ENCODE measurements around the gene LRRC23. TPM values are rescaled to one million over a fixed set of nuclear protein-coding genes. Genes with fewer than 3 reads are reported as not detected.
A peak's percentile ranks its signal among the peaks of the same experiment; 100 is the strongest.

LRRC23 gene
- total and polyA plus RNA-seq, 9 of the 15 experiments (the other 6 are each of a cell fraction or from before 2014, with no cell fraction given) = 2.2 to 7.0 (median 3.0) TPM

DNA sequence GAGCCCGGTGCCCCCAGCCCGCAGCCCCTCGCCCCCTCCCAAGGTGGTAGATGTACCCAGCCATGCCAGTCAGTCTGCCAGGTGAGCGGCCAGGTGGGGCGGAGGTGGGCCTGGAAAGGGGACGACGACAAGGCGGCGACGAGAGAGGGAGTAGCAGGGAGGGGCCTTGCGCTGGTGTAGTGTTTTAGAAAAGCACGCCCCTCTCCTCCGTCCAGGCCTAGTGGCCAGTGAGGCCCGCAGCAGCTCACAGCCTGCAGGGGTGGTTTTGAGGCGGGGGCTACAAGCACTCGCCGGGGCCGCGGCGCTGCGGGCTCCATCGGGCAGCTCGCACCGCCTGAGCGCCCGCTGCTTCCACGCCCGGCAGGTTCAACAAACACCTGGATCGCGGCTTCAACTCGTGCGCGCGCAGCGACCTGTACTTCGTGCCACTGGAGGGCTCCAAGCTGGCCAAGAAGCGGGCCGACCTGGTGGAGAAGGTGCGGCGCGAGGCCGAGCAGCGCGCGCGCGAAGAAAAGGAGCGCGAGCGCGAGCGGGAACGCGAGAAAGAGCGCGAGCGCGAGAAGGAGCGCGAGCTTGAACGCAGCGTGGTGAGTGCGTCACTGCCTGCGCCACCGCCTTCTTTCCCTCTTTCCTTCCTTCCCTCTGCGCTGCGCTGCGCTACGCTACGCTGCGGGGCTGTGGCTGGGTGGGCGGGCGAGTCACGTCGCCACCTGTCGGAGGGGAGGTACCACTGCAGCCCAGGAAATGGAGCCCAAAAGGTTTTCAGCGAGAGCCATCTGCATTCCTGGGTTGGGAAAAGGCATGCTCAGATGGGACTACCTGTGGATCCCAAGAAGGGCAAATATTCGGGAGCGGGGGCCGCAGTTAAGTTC, 33.1 kb downstream of the LRRC23 start (continued):
- TF ChIP-seq SIX5 (IDR thresholded peaks at IDR 0.05; ENCODE audit: borderline replicate concordance in 1 of 2, insufficient read depth in 1 of 2, low read depth in 1 of 2, low read length in 2 of 2) (no peak; a peak in 1 of 4 replicates), TAF9B (IDR thresholded peaks at IDR 0.05; ENCODE audit: partially characterized antibody) (no peak), ZNF696 (CRISPR knock-in tag; conservative IDR thresholded peaks at IDR 0.05) (no peak), SRSF3 (IDR thresholded peaks at IDR 0.05; ENCODE audit: insufficient read depth, low read length) (no peak), ZNF174 (CRISPR knock-in tag; IDR thresholded peaks at IDR 0.05) (no peak), XRCC5 (IDR thresholded peaks at IDR 0.05; ENCODE audit: low read depth, low read length) (peak; percentile 81), SIRT6 (IDR thresholded peaks at IDR 0.05; ENCODE audit: low read depth, low read length) (no peak), FOXM1 (IDR thresholded peaks at IDR 0.05; ENCODE audit: low read depth) (no peak), FOXM1 (CRISPR knock-in tag; IDR thresholded peaks at IDR 0.05; ENCODE audit: low read depth) (0 out of 2 replicates have a peak, but pooled peaks have one; percentile 45), ZNF589 (CRISPR knock-in tag; IDR thresholded peaks at IDR 0.05; ENCODE audit: low read depth) (no peak; the same call in 1 of the 2 replicates), DDX20 (tag; IDR thresholded peaks at IDR 0.05; ENCODE audit: low read depth) (no peak), GTF2E2 (tag; IDR thresholded peaks at IDR 0.05) (no peak), TRIM28 (IDR thresholded peaks at IDR 0.05) (no peak), TSC22D4 (tag; IDR thresholded peaks at IDR 0.05) (no peak), CBFA2T3 (IDR thresholded peaks at IDR 0.05) (no peak), NFATC3 (IDR thresholded peaks at IDR 0.05) (no peak), MEF2D (tag; conservative IDR thresholded peaks at IDR 0.05; ENCODE audit: low read depth) (no peak)
- TF ChIP-seq, protein P1, sequence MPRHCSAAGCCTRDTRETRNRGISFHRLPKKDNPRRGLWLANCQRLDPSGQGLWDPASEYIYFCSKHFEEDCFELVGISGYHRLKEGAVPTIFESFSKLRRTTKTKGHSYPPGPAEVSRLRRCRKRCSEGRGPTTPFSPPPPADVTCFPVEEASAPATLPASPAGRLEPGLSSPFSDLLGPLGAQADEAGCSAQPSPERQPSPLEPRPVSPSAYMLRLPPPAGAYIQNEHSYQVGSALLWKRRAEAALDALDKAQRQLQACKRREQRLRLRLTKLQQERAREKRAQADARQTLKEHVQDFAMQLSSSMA (CRISPR knock-in tag; IDR thresholded peaks at IDR 0.05) = peak; percentile 72; the same call in 1 of the 2 replicates
- TF ChIP-seq, protein P2, sequence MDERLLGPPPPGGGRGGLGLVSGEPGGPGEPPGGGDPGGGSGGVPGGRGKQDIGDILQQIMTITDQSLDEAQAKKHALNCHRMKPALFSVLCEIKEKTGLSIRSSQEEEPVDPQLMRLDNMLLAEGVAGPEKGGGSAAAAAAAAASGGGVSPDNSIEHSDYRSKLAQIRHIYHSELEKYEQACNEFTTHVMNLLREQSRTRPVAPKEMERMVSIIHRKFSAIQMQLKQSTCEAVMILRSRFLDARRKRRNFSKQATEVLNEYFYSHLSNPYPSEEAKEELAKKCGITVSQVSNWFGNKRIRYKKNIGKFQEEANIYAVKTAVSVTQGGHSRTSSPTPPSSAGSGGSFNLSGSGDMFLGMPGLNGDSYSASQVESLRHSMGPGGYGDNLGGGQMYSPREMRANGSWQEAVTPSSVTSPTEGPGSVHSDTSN (CRISPR knock-in tag; IDR thresholded peaks at IDR 0.05; ENCODE audit: low read depth) = no peak
- TF ChIP-seq, protein P2 (tag; conservative IDR thresholded peaks at IDR 0.05; ENCODE audit: low read depth) = no peak
- TF ChIP-seq, protein P3, sequence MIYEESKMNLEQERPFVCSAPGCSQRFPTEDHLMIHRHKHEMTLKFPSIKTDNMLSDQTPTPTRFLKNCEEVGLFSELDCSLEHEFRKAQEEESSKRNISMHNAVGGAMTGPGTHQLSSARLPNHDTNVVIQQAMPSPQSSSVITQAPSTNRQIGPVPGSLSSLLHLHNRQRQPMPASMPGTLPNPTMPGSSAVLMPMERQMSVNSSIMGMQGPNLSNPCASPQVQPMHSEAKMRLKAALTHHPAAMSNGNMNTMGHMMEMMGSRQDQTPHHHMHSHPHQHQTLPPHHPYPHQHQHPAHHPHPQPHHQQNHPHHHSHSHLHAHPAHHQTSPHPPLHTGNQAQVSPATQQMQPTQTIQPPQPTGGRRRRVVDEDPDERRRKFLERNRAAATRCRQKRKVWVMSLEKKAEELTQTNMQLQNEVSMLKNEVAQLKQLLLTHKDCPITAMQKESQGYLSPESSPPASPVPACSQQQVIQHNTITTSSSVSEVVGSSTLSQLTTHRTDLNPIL (CRISPR knock-in tag; IDR thresholded peaks at IDR 0.05) = 0 out of 2 replicates have a peak, but pooled peaks have one; percentile 34
- TF ChIP-seq, protein P4, sequence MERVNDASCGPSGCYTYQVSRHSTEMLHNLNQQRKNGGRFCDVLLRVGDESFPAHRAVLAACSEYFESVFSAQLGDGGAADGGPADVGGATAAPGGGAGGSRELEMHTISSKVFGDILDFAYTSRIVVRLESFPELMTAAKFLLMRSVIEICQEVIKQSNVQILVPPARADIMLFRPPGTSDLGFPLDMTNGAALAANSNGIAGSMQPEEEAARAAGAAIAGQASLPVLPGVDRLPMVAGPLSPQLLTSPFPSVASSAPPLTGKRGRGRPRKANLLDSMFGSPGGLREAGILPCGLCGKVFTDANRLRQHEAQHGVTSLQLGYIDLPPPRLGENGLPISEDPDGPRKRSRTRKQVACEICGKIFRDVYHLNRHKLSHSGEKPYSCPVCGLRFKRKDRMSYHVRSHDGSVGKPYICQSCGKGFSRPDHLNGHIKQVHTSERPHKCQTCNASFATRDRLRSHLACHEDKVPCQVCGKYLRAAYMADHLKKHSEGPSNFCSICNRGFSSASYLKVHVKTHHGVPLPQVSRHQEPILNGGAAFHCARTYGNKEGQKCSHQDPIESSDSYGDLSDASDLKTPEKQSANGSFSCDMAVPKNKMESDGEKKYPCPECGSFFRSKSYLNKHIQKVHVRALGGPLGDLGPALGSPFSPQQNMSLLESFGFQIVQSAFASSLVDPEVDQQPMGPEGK (CRISPR knock-in tag; IDR thresholded peaks at IDR 0.05; ENCODE audit: borderline replicate concordance) = no peak
